ENCODE measurements around the gene ATP5MG. TPM values are rescaled to one million over a fixed set of nuclear protein-coding genes. Genes with fewer than 3 reads are reported as not detected.

The ATP5MG gene, protein sequence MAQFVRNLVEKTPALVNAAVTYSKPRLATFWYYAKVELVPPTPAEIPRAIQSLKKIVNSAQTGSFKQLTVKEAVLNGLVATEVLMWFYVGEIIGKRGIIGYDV
- total RNA-seq (173 TPM), polyA plus RNA-seq (ENCODE audit: insufficient read depth, low read depth, low replicate concordance) (811 TPM)
- long read RNA-seq, donor 1, transcript ATP5MG-203 (2 exons, 1,582 nt), result minor isoform, 21 of 289 reads
- long read RNA-seq, donor 1, transcript ATP5MG-201 (3 exons, 1,577 nt), result major isoform, 241 of 289 reads
- long read RNA-seq, donor 1, partial matches to known transcripts, result 23 of 289 reads
- long read RNA-seq, donor 1, other reads (novel, unspliced or antisense), result 0 of 289 reads
- long read RNA-seq, donor 2, transcript ATP5MG-208 (2 exons, 623 nt), result minor isoform, 5 of 399 reads
- long read RNA-seq, donor 2, transcript ATP5MG-201 (3 exons, 1,577 nt), result major isoform, 345 of 399 reads
- long read RNA-seq, donor 2, transcript ATP5MG-203 (2 exons, 1,582 nt), result minor isoform, 44 of 399 reads
- long read RNA-seq, donor 2, partial matches to known transcripts, result 0 of 399 reads
- long read RNA-seq, donor 2, other reads (novel, unspliced or antisense), result 0 of 399 reads
- long read RNA-seq, donor 3, transcript ATP5MG-203 (2 exons, 1,582 nt), result minor isoform, 39 of 505 reads
- long read RNA-seq, donor 3, transcript ATP5MG-201 (3 exons, 1,577 nt), result major isoform, 435 of 505 reads
- long read RNA-seq, donor 3, partial matches to known transcripts, result 22 of 505 reads
- long read RNA-seq, donor 3, other reads (novel, unspliced or antisense), result 0 of 505 reads
- long read RNA-seq, donor 4, transcript ATP5MG-203 (2 exons, 1,582 nt), result minor isoform, 18 of 301 reads
- long read RNA-seq, donor 4, transcript ATP5MG-201 (3 exons, 1,577 nt), result major isoform, 272 of 301 reads
- long read RNA-seq, donor 4, partial matches to known transcripts, result 10 of 301 reads
- long read RNA-seq, donor 4, other reads (novel, unspliced or antisense), result 0 of 301 reads
- long read RNA-seq, donor 5, transcript ATP5MG-201 (3 exons, 1,577 nt), result major isoform, 19 of 26 reads
- long read RNA-seq, donor 5, transcript ATP5MG-203 (2 exons, 1,582 nt), result minor isoform, 5 of 26 reads
- long read RNA-seq, donor 5, partial matches to known transcripts, result 0 of 26 reads
- long read RNA-seq, donor 5, other reads (novel, unspliced or antisense), result 0 of 26 reads
- long read RNA-seq, donor 6, transcript ATP5MG-201 (3 exons, 1,577 nt), result major isoform, 915 of 1,069 reads
- long read RNA-seq, donor 6, transcript ATP5MG-203 (2 exons, 1,582 nt), result minor isoform, 127 of 1,069 reads
- long read RNA-seq, donor 6, transcript ATP5MG-208 (2 exons, 623 nt), result minor isoform, 8 of 1,069 reads
- long read RNA-seq, donor 6, partial matches to known transcripts, result 0 of 1,069 reads
- long read RNA-seq, donor 6, other reads (novel, unspliced or antisense), result 14 of 1,069 reads
- long read RNA-seq, donor 7, transcript ATP5MG-201 (3 exons, 1,577 nt), result major isoform, 144 of 165 reads
- long read RNA-seq, donor 7, partial matches to known transcripts, result 17 of 165 reads
- long read RNA-seq, donor 7, other reads (novel, unspliced or antisense), result 0 of 165 reads
- long read RNA-seq, donor 8, transcript ATP5MG-203 (2 exons, 1,582 nt), result minor isoform, 46 of 433 reads
- long read RNA-seq, donor 8, transcript ATP5MG-201 (3 exons, 1,577 nt), result major isoform, 335 of 433 reads
- long read RNA-seq, donor 8, partial matches to known transcripts, result 47 of 433 reads
- long read RNA-seq, donor 8, other reads (novel, unspliced or antisense), result 0 of 433 reads
- long read RNA-seq, donor 9, transcript ATP5MG-203 (2 exons, 1,582 nt), result minor isoform, 25 of 230 reads
- long read RNA-seq, donor 9, transcript ATP5MG-201 (3 exons, 1,577 nt), result major isoform, 188 of 230 reads
- long read RNA-seq, donor 9, partial matches to known transcripts, result 15 of 230 reads
- long read RNA-seq, donor 9, other reads (novel, unspliced or antisense), result 0 of 230 reads
- long read RNA-seq, donor 10, transcript ATP5MG-201 (3 exons, 1,577 nt), result major isoform, 249 of 383 reads
- long read RNA-seq, donor 10, transcript ATP5MG-203 (2 exons, 1,582 nt), result minor isoform, 82 of 383 reads
- long read RNA-seq, donor 10, transcript ATP5MG-208 (2 exons, 623 nt), result minor isoform, 7 of 383 reads
- long read RNA-seq, donor 10, partial matches to known transcripts, result 45 of 383 reads
- long read RNA-seq, donor 10, other reads (novel, unspliced or antisense), result 0 of 383 reads

GRCh38 chr11:118401151-118401879, at the start of gene ATP5MG:
Gene ATP5MG, plus strand, starts transcription at chr11:118401606. Its CDS starts 60 bp downstream, at chr11:118401666.
- H3K36me3 ChIP-seq (ENCODE audit: control insufficient read depth in 2 of 3, insufficient read depth in 3 of 3, low read length in 3 of 3), result no peaks in the 10 kb centered on the region
- DNase-seq, result peak; percentile 90 to 97 (median 95)
- peak within 1 kb of the TSS; percentile 96 to 98 for H3K27ac ChIP-seq (ENCODE audit: low read depth in 2 of 2, low read length in 2 of 2)
- intact Hi-C loops (cut with DNase I), result no loop called here
- H3K9ac ChIP-seq (ENCODE audit: low read length in 3 of 3), result peak within 1 kb of the TSS; percentile 82 to 95 (median 83)
- no peaks in the 10 kb centered on the region for H3K9me3 ChIP-seq (ENCODE audit: control insufficient read depth in 2 of 3, insufficient read depth in 1 of 3, low read length in 3 of 3)
- TF ChIP-seq CTCF (IDR thresholded peaks at IDR 0.05; ENCODE audit: borderline replicate concordance, extremely low read depth, insufficient read depth), result peak; percentile 4
- peak within 1 kb of the TSS; percentile 85 to 98 (median 98) for H3K4me3 ChIP-seq (ENCODE audit: low read length in 3 of 3)
- peaks cover 0 to 6% (median 4%) of the 10 kb centered on the region in 3 donors for H3K4me1 ChIP-seq (ENCODE audit: control insufficient read depth in 2 of 3, insufficient read depth in 2 of 3, low read depth in 1 of 3, low read length in 3 of 3)
- H3K27me3 ChIP-seq (ENCODE audit: control insufficient read depth, insufficient read depth, low read length), result no peaks in the 10 kb centered on the region
- no peak for FAIRE-seq

GRCh38 chr11:118353084-118353710, 48.2 kb upstream of the ATP5MG start:
- Histone ChIP-seq H3K4me3 (ENCODE audit: low read length in 3 of 3) (no peak overlapping the region), H3K4me1 (ENCODE audit: control insufficient read depth in 2 of 3, insufficient read depth in 2 of 3, low read depth in 1 of 3, low read length in 3 of 3) (no peaks in the 10 kb centered on the region), H3K9ac (ENCODE audit: low read length in 3 of 3) (no peak overlapping the region), H3K9me3 (ENCODE audit: control insufficient read depth in 2 of 3, insufficient read depth in 1 of 3, low read length in 3 of 3) (no peaks in the 10 kb centered on the region), H3K36me3 (ENCODE audit: control insufficient read depth in 2 of 3, insufficient read depth in 3 of 3, low read length in 3 of 3) (no peaks in the 10 kb centered on the region), H3K27ac (ENCODE audit: low read depth in 2 of 2, low read length in 2 of 2) (no peak overlapping the region), H3K27me3 (ENCODE audit: control insufficient read depth, insufficient read depth, low read length) (no peaks in the 10 kb centered on the region)
- FAIRE-seq, result no peak
- DNase-seq, result peak in 2 of 5 donors; percentile 28 to 37
- TF ChIP-seq CTCF (IDR thresholded peaks at IDR 0.05; ENCODE audit: borderline replicate concordance, extremely low read depth, insufficient read depth), result peak; percentile 9
- intact Hi-C loops (cut with DNase I), result no loop called here
